Smooth muscle cell (in vitro differentiated cells): ENCODE measurements around the gene OR11A1. TPM values are rescaled to one million over a fixed set of nuclear protein-coding genes. Genes with fewer than 3 reads are reported as not detected.

Experiments
- DNase-seq: peaks from one replicate; lab custom pipeline; 2025; ENCODE audit not compliant: unreplicated experiment; lab: John Stamatoyannopoulos, UW
- H2AFZ ChIP-seq: fragments of 200-600 bp; sonication (generic); 2 replicates; pipeline ENCODE4 v1.6.0; 2016; ENCODE audit warnings: antibody characterized with exemption, low read depth, mild to moderate bottlenecking
- H3F3A ChIP-seq: fragments of 200-600 bp; sonication (generic); 2 replicates; pipeline ENCODE4 v1.6.0; 2017; ENCODE audit warnings: antibody characterized with exemption, low read depth
- H3K27ac ChIP-seq: fragments of 200-600 bp; sonication (generic); 2 replicates; pipeline ENCODE4 v1.5.1; 2016; ENCODE audit warnings: low read depth, mild to moderate bottlenecking
- H3K27me3 ChIP-seq: fragments of 200-600 bp; sonication (generic); 2 replicates; pipeline ENCODE4 v1.6.1; 2016; ENCODE audit warnings: low read depth, mild to moderate bottlenecking
- H3K36me3 ChIP-seq: fragments of 200-600 bp; sonication (generic); 2 replicates; pipeline ENCODE4 v1.5.1; 2016; ENCODE audit warnings: low read depth
- H3K4me1 ChIP-seq: fragments of 200-600 bp; sonication (generic); 2 replicates; pipeline ENCODE4 v1.5.1; 2016; ENCODE audit warnings: low read depth
- H3K4me2 ChIP-seq: fragments of 200-600 bp; sonication (generic); 2 replicates; pipeline ENCODE4 v1.6.0; 2016; ENCODE audit warnings: mild to moderate bottlenecking
- H3K4me3 ChIP-seq: fragments of 200-600 bp; sonication (generic); 2 replicates; pipeline ENCODE4 v1.5.1; 2016; ENCODE audit warnings: mild to moderate bottlenecking
- H3K79me2 ChIP-seq: fragments of 200-600 bp; sonication (generic); 2 replicates; pipeline ENCODE4 v1.6.0; 2016; ENCODE audit warnings: low read depth, mild to moderate bottlenecking
- H3K9ac ChIP-seq: fragments of 200-600 bp; sonication (generic); 2 replicates; pipeline ENCODE4 v1.6.0; 2016; ENCODE audit warnings: low read depth
- H3K9me3 ChIP-seq: fragments of 200-600 bp; sonication (generic); replicated peaks from 2 replicates; pipeline ENCODE4 v1.5.1; 2016; ENCODE audit warnings: low read depth
- H4K20me1 ChIP-seq: fragments of 200-600 bp; sonication (generic); 2 replicates; pipeline ENCODE4 v1.6.0; 2016; ENCODE audit warnings: low read depth
- WGBS: methylation state at CpG from one replicate; pipeline ENCODE4 v1.1.7; 2016; ENCODE audit warnings: low lambda C conversion rate; 5-methylcytosine and 5-hydroxymethylcytosine counted together
- polyA plus RNA-seq: library from polyadenylated mRNA; unstranded; fragments of >200 nt; fragmentation: Nextera tagmentation; extraction: Ambion mirVana; gene quantifications from 2 replicates; pipeline ENCODE4 v1.2.1, GENCODE V29; 2016
- total RNA-seq: library from RNA; depleted of rRNA; stranded (reverse); fragments of >200 nt; gene quantifications from 2 replicates; pipeline ENCODE4 v1.2.3, GENCODE V29; 2014
- TF ChIP-seq, protein P1 (sequence below): fragments of 200-600 bp; sonication (generic); IDR thresholded peaks from 2 replicates; pipeline ENCODE4 v1.5.1; 2017; ENCODE audit warnings: borderline replicate concordance, mild to moderate bottlenecking, antibody characterized with exemption; ENCODE audit not compliant: insufficient read depth, poor library complexity, severe bottlenecking

The OR11A1 gene
- total and polyA plus RNA-seq, 2 experiments from 2014 or later = not detected

DNA sequence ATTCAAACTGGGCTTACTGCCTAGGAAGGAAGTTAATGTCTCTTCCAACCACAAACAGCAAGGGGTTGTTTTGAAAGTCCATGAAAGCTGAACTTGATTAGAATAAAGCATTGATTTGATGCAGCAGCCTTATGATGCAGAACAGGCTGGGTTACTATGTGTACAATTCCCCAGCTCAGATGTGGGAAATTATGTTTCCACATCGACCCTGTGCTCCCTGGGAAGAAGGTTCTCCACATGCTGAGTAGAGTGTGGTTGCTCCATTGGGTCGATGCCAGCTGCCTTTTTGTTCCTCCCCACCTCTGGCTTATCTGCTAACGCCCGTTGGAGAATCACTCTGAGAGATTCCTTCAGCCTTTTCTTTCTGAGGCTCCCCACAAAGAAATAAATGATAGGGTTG lies 29.7 kb upstream of the OR11A1 start:
- H2AFZ ChIP-seq = no peak overlapping the region
- no peak overlapping the region for H3K4me2 ChIP-seq
- H3K4me3 ChIP-seq = no peak overlapping the region
- no peak overlapping the region for H3K27ac ChIP-seq
- no peaks in the 10 kb centered on the region for H4K20me1 ChIP-seq
- 91% methylated on average over 4 of the region's 4 CpGs for WGBS
- no peaks in the 10 kb centered on the region for H3K79me2 ChIP-seq
- no peaks in the 10 kb centered on the region for H3K4me1 ChIP-seq
- H3K27me3 ChIP-seq = no peaks in the 10 kb centered on the region
- no peaks in the 10 kb centered on the region for H3K9me3 ChIP-seq
- no peak overlapping the region for H3K9ac ChIP-seq
- no peaks in the 10 kb centered on the region for H3K36me3 ChIP-seq
- TF ChIP-seq, protein P1, sequence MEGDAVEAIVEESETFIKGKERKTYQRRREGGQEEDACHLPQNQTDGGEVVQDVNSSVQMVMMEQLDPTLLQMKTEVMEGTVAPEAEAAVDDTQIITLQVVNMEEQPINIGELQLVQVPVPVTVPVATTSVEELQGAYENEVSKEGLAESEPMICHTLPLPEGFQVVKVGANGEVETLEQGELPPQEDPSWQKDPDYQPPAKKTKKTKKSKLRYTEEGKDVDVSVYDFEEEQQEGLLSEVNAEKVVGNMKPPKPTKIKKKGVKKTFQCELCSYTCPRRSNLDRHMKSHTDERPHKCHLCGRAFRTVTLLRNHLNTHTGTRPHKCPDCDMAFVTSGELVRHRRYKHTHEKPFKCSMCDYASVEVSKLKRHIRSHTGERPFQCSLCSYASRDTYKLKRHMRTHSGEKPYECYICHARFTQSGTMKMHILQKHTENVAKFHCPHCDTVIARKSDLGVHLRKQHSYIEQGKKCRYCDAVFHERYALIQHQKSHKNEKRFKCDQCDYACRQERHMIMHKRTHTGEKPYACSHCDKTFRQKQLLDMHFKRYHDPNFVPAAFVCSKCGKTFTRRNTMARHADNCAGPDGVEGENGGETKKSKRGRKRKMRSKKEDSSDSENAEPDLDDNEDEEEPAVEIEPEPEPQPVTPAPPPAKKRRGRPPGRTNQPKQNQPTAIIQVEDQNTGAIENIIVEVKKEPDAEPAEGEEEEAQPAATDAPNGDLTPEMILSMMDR = no peak
- no peaks in the 10 kb centered on the region for H3F3A ChIP-seq
- DNase-seq = no peak

DNA sequence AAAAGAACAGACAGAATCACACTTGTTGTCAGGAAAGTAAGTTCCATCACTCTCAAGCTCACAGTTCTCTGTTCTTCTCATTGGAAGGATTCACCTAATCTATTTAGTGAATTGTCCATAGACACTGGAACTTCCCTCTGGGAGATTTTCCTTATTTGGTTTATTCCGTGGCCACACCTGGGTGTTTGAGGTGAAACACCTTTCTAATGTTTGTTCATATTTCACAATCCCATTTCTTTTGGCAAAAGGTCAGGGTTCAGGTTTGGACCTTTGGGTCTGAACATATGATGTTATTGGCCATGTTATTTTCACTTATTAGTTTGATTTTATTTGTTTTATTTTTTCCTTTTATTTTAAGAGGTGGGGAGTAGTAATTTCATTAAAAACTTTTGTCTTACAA lies 26.9 kb upstream of the OR11A1 start:
- 87% methylated on average over 1 of the region's 1 CpG for WGBS
- no peak overlapping the region for H3K27ac ChIP-seq

DNA sequence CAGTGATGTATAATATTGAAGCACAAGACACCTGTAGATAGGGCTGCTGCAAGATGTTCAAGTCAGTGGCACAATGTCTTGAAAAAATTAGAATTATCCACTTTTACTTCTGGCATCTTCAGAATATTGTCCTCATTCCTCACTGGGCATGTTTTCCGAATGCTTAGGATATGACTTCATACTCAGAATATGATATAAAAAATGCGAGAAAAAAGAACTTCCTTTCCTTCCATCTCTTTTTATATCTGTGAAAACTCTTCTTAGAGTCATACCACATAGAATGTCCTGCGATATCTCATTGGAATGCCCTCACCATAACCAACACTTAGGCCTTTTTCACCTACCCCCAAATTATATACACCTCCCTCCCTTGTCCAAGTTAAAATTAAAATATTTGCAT lies 26.3 kb upstream of the OR11A1 start:
- Histone ChIP-seq H4K20me1 (no peaks in the 10 kb centered on the region), H3K27me3 (no peaks in the 10 kb centered on the region), H3K9me3 (no peaks in the 10 kb centered on the region), H3K4me1 (no peaks in the 10 kb centered on the region), H3K4me2 (no peak overlapping the region), H3K4me3 (no peak overlapping the region), H2AFZ (no peak overlapping the region), H3K27ac (no peak overlapping the region), H3K9ac (no peak overlapping the region), H3F3A (no peaks in the 10 kb centered on the region), H3K36me3 (no peaks in the 10 kb centered on the region), H3K79me2 (no peaks in the 10 kb centered on the region)
- TF ChIP-seq, protein P1 = no peak
- WGBS = 80% methylated on average over 3 of the region's 3 CpGs
- no peak for DNase-seq

More for the DNA sequence above, 26.9 kb upstream of the OR11A1 start:
- no peak overlapping the region for H2AFZ ChIP-seq
- no peak overlapping the region for H3K4me3 ChIP-seq
- H3K4me2 ChIP-seq = no peak overlapping the region
- H4K20me1 ChIP-seq = no peaks in the 10 kb centered on the region
- no peaks in the 10 kb centered on the region for H3K4me1 ChIP-seq
- H3K36me3 ChIP-seq = no peaks in the 10 kb centered on the region
- DNase-seq = no peak
- TF ChIP-seq, protein P1 = no peak
- H3K79me2 ChIP-seq = no peaks in the 10 kb centered on the region
- no peaks in the 10 kb centered on the region for H3F3A ChIP-seq
- no peaks in the 10 kb centered on the region for H3K9me3 ChIP-seq
- no peak overlapping the region for H3K9ac ChIP-seq
- no peaks in the 10 kb centered on the region for H3K27me3 ChIP-seq

DNA sequence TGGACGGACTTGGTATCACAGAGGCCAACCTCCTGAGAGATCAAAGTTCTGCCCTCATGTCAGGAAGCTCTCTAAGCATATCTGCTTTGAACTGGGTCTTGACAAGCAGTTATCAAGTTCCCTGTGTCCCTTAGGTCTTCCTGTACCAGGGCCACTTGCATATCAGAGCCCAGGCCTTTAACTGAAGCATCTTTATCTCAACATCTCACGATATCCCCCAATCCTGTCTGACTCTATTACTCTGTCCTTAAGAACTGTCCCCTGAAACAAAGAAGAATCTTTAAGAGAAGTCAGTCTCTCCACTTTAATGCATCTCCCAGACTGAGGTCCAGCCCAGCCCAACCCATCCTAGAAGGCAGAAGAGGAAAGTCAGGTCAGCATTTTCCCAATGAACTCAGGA lies 22.7 kb upstream of the OR11A1 start:
- H4K20me1 ChIP-seq = no peaks in the 10 kb centered on the region
- H3F3A ChIP-seq = no peaks in the 10 kb centered on the region
- H3K4me2 ChIP-seq = no peak overlapping the region
- no peaks in the 10 kb centered on the region for H3K36me3 ChIP-seq
- H3K4me3 ChIP-seq = no peak overlapping the region
- no peak overlapping the region for H2AFZ ChIP-seq
- DNase-seq = no peak
- WGBS = 75% methylated on average over 2 of the region's 2 CpGs
- H3K27ac ChIP-seq = no peak overlapping the region
- no peak overlapping the region for H3K9ac ChIP-seq
- H3K27me3 ChIP-seq = no peaks in the 10 kb centered on the region
- TF ChIP-seq, protein P1 = no peak
- H3K4me1 ChIP-seq = no peaks in the 10 kb centered on the region
- no peaks in the 10 kb centered on the region for H3K79me2 ChIP-seq
- H3K9me3 ChIP-seq = no peaks in the 10 kb centered on the region
